Measurements from ENCODE around the gene RERG.

RERG gene

DNA sequence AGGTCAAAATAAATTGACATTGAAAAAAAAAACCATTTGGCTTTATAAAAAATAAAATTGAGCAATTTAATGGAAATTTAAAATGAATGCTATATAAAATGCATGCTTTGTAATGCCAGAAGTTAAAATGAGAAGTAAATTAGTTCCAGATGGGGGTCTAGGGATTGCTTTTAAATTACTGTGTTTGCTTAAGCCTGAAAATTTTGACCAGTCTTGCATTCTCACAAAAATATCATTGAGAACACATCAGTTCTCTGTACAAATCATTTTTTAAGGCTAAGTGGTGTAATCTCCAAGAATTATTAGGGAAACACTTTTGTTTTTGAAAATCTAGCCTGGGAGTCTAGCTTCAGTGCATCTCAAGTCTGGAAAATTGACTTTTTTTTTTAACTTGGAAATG, 90.7 kb downstream of the RERG start:
- DNase-seq: no peak

- DNase-seq: no peak
Observed at GRCh38 chr12:15123401-15123800, 97.8 kb downstream of the RERG start.

GRCh38 chr12:15122344-15122743, 98.9 kb downstream of the RERG start:
- DNase-seq: no peak

GRCh38 chr12:15118955-15119354, 102.3 kb downstream of the RERG start:
- no peak for DNase-seq

DNA sequence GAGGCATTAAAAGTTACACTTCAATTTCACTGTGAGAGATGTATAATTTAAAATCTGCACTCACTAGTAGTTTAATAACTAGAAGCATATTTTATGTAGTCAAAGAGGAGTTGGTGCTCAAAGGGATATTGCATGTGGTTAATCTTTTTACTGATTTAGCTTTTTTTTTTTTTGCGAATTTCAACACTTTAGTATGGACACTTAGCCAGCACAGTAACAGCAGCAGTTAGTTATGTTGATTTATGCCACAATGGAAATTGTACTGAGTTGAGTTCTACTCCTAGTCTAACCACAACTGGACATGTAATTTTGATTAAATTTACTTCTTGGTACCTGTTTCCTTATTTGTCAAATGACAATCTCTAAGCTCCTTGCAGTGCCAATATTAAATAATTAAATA, 104.2 kb downstream of the RERG start:
- no peak for DNase-seq

GRCh38 chr12:15116086-15116485, 105.1 kb downstream of the RERG start:
- DNase-seq: no peak

DNA sequence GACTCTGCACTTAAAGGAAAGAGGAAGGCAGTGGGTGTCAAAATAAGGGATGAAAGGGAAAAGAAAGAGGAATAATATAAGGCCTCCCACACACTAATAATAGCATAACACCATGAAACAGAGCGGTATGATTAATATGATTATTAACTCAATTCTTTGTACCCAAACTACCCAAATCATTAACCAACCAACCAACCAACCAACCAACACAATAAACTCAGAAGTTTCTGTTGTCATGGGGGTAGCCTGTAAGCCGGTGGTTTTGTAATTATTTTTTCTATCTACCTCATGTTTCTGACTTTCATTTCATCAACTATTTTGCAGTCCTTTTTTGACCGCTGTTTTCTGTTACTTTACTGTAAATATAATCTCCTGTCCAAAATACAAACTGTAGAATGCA, 105.8 kb downstream of the RERG start:
- DNase-seq: no peak

DNA sequence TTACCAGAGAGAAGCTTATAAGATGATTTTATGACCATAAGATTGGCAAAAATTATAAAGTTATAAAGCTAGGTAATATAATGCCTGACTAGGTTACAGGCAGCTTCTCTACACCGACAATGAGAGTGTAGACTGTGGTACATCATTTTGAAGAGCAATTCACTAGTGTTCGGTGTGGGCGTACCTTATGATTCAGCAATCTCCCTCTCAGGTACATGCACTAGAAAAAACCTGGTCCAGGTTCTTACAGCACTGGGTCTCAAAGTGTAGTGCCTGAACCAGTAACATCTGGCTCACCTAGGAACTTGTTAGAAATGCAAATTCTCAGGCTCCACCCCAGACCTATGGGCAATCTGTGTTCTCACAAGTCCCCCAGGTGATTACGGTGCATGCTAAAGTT, 106.7 kb downstream of the RERG start:
- DNase-seq: no peak

GRCh38 chr12:15092826-15093225, 128.4 kb downstream of the RERG start:
- DNase-seq: no peak

- DNase-seq: no peak
Observed at GRCh38 chr12:15090441-15090840, 130.8 kb downstream of the RERG start.

- no peak for DNase-seq
Observed at GRCh38 chr12:15088105-15088504, 133.1 kb downstream of the RERG start.

- peak in 1 of 3 donors; percentile 0 for DNase-seq
Observed at GRCh38 chr12:15077751-15078150, 143.5 kb downstream of the RERG start.

DNA sequence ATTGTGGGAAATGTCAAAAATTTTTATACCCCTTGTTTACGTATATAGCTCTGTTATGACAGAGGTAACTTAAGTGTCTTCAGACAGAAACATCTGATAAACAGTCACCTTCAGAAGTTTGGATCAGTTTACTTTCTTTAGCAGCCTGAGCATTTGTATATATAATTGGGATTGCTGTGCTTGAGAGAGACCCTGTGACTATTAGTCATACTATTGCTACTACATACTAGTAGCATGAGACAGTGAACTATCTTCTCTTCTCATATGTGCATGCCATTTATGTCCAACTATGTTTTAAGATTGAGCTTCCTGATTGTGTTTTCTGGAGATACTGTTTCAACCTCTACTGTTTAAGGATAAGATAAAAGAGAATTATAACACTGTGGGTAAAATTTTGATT, 146.9 kb downstream of the RERG start:
- DNase-seq: no peak

GRCh38 chr12:15059123-15059522, 162.1 kb downstream of the RERG start:
- no peak for DNase-seq

Data from suppressor macrophage treated with lipopolysaccharide for 1 hour (primary cell).